HEK293 (cell line): ENCODE results near the gene LHFPL6.

Source experiments
- CTCF ChIA-PET: fragments of 350-600 bp; formaldehyde crosslinking; extraction: SDS; loops from one replicate; lab custom pipeline; 2021; ENCODE audit warnings: antibody characterized with exemption; lab: Yijun Ruan, JAX
- POLR2A ChIA-PET: fragments of 300-600 bp; formaldehyde crosslinking; extraction: SDS; loops from one replicate; lab custom pipeline; 2020; ENCODE audit warnings: antibody characterized with exemption, inconsistent platforms; lab: Yijun Ruan, JAX
- H3K27ac ChIP-seq: fragments of 200-500 bp; sonication (Bioruptor generic); 2 replicates; pipeline ENCODE4 v1.5.1; 2014; ENCODE audit warnings: low read depth, low read length, control low read depth, inconsistent platforms; ENCODE audit errors: extremely low read depth
- H3K36me3 ChIP-seq, 2 experiments: fragments of 200-500 bp in 1 of 2; sonication (Bioruptor generic) in 1 of 2; 1 replicate in 1 of 2; 2 replicates in 1 of 2; pipeline ENCODE4 v1.5.1; 2014 to 2017; ENCODE audit warnings: inconsistent platforms in 2 of 2, low read length in 2 of 2; ENCODE audit not compliant: control insufficient read depth in 2 of 2, insufficient read depth in 1 of 2
- H3K4me1 ChIP-seq: fragments of 200-500 bp; sonication (Bioruptor generic); 2 replicates; pipeline ENCODE4 v1.5.1; 2014; ENCODE audit warnings: mild to moderate bottlenecking, low read length, inconsistent platforms; ENCODE audit not compliant: control insufficient read depth, insufficient read depth
- H3K4me3 ChIP-seq: 2 replicates; pipeline ENCODE4 v1.5.1; 2011; ENCODE audit warnings: low read depth, mild to moderate bottlenecking, control low read depth, low read length, moderate library complexity
- H3K9me3 ChIP-seq: fragments of 200-500 bp; sonication (Bioruptor generic); 2 replicates; pipeline ENCODE4 v1.5.1; 2014; ENCODE audit warnings: low read depth, low read length, inconsistent platforms; ENCODE audit not compliant: control insufficient read depth, insufficient read depth
- KLF16 ChIP-seq: fragments of 450-650 bp; formaldehyde crosslinking; IDR thresholded peaks from 2 replicates; pipeline ENCODE4 v1.5.1; 2017; ENCODE audit warnings: missing biosample characterization, missing genetic modification characterization
- KLF9 ChIP-seq: fragments of 450-650 bp; formaldehyde crosslinking; IDR thresholded peaks from 2 replicates; pipeline ENCODE4 v1.5.1; 2016; ENCODE audit warnings: missing biosample characterization, missing genetic modification characterization, low read depth
- OSR2 ChIP-seq: fragments of 450-650 bp; formaldehyde crosslinking; IDR thresholded peaks from 2 replicates; pipeline ENCODE4 v1.5.1; 2016; ENCODE audit warnings: missing biosample characterization, missing genetic modification characterization
- SCRT2 ChIP-seq: fragments of 450-650 bp; formaldehyde crosslinking; IDR thresholded peaks from 2 replicates; pipeline ENCODE4 v1.5.1; 2016; ENCODE audit warnings: missing biosample characterization, missing genetic modification characterization
- ZBTB1 ChIP-seq: fragments of 450-650 bp; formaldehyde crosslinking; IDR thresholded peaks from 2 replicates; pipeline ENCODE4 v1.5.1; 2016; ENCODE audit warnings: missing biosample characterization, missing genetic modification characterization
- ZBTB17 ChIP-seq: fragments of 450-650 bp; formaldehyde crosslinking; IDR thresholded peaks from 2 replicates; pipeline ENCODE4 v1.5.1; 2016; ENCODE audit warnings: missing biosample characterization, missing genetic modification characterization
- ZBTB8A ChIP-seq: fragments of 450-650 bp; formaldehyde crosslinking; IDR thresholded peaks from 2 replicates; pipeline ENCODE4 v1.5.1; 2016; ENCODE audit warnings: missing biosample characterization, missing genetic modification characterization
- ZIC2 ChIP-seq: fragments of 450-650 bp; formaldehyde crosslinking; IDR thresholded peaks from 2 replicates; pipeline ENCODE4 v1.5.1; 2016; ENCODE audit warnings: missing biosample characterization, missing genetic modification characterization
- ZNF10 ChIP-seq: fragments of 450-650 bp; formaldehyde crosslinking; IDR thresholded peaks from 2 replicates; pipeline ENCODE4 v1.5.1; 2017; ENCODE audit warnings: missing biosample characterization, missing genetic modification characterization
- ZNF133 ChIP-seq: fragments of 450-650 bp; formaldehyde crosslinking; IDR thresholded peaks from 2 replicates; pipeline ENCODE4 v1.5.1; 2016; ENCODE audit warnings: missing biosample characterization, missing genetic modification characterization
- ZNF16 ChIP-seq: fragments of 450-650 bp; formaldehyde crosslinking; IDR thresholded peaks from 2 replicates; pipeline ENCODE4 v1.5.1; 2016; ENCODE audit warnings: low read depth, missing biosample characterization, missing genetic modification characterization
- ZNF2 ChIP-seq: fragments of 450-650 bp; formaldehyde crosslinking; IDR thresholded peaks from 2 replicates; pipeline ENCODE4 v1.5.1; 2016; ENCODE audit warnings: missing biosample characterization, missing genetic modification characterization
- ZNF366 ChIP-seq: fragments of 450-650 bp; formaldehyde crosslinking; conservative IDR thresholded peaks from 2 replicates; pipeline ENCODE4 v1.5.1; 2016; ENCODE audit warnings: missing biosample characterization, missing genetic modification characterization
- ZNF555 ChIP-seq: fragments of 450-650 bp; formaldehyde crosslinking; conservative IDR thresholded peaks from 2 replicates; pipeline ENCODE4 v1.5.1; 2017; ENCODE audit warnings: missing biosample characterization, mild to moderate bottlenecking, missing genetic modification characterization, inconsistent platforms
- ZNF600 ChIP-seq: fragments of 450-650 bp; formaldehyde crosslinking; IDR thresholded peaks from 2 replicates; pipeline ENCODE4 v1.5.1; 2016; ENCODE audit warnings: missing biosample characterization, missing genetic modification characterization
- ZNF629 ChIP-seq: fragments of 450-650 bp; formaldehyde crosslinking; IDR thresholded peaks from 2 replicates; pipeline ENCODE4 v1.5.1; 2017; ENCODE audit warnings: missing biosample characterization, missing genetic modification characterization
- TF ChIP-seq, protein P1 (sequence below): fragments of 450-650 bp; formaldehyde crosslinking; IDR thresholded peaks from 2 replicates; pipeline ENCODE4 v1.5.1; 2016; ENCODE audit warnings: missing biosample characterization, missing genetic modification characterization
- TF ChIP-seq, protein P2 (sequence below): fragments of 450-650 bp; formaldehyde crosslinking; IDR thresholded peaks from 2 replicates; pipeline ENCODE4 v1.5.1; 2017; ENCODE audit warnings: missing biosample characterization, missing genetic modification characterization
- TF ChIP-seq, protein P3 (sequence below): fragments of 450-650 bp; formaldehyde crosslinking; IDR thresholded peaks from 2 replicates; pipeline ENCODE4 v1.5.1; 2016; ENCODE audit warnings: missing biosample characterization, missing genetic modification characterization, low read depth
- TF ChIP-seq, protein P4 (sequence below): fragments of 450-650 bp; formaldehyde crosslinking; IDR thresholded peaks from 2 replicates; pipeline ENCODE4 v1.5.1; 2016; ENCODE audit warnings: missing biosample characterization, missing genetic modification characterization
- TF ChIP-seq, protein P5 (sequence below): IDR thresholded peaks from 2 replicates; pipeline ENCODE4 v1.6.1; 2011; ENCODE audit warnings: mild to moderate bottlenecking, low read depth, low read length, borderline replicate concordance
- TF ChIP-seq, protein P6 (sequence below): fragments of 450-650 bp; formaldehyde crosslinking; IDR thresholded peaks from 2 replicates; pipeline ENCODE4 v1.5.1; 2016; ENCODE audit warnings: missing biosample characterization, missing genetic modification characterization

The LHFPL6 gene

DNA sequence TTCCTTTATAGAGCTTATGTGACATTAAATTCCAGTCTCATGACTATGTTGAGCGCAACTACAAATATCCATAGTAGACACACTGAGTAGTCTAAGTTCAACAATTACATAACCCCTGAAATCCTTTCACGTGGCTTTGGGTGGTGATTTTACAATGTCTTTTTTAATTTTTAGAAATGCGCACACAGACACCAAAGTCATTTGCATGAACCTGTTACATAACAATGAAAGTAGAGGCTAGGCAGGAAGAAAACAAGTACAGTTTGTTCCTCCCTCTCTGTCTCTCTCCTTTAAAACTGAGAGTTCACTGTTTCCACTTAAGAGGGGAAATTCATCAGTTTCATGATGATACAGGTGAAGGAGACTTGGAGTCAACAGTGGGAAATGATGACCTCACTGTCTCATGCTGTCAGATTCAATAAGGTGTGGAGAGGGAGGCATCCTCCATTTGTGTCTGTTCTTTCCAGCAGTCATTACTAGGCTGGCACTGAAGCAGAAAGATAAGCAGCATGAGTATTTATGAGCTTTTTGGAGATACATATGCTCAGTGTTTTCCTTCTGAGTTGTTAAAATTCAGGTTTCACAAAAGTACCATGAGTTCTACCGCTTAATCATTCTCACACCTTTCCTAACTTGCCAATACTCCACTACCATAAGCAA, 201.8 kb downstream of the LHFPL6 start:
- Histone ChIP-seq H3K4me1 (peaks cover 9% of the 10 kb centered on the region; the same call in 1 of the 2 replicates), H3K27ac (no peak overlapping the region), H3K36me3 (no peaks in the 10 kb centered on the region), H3K4me3 (no peak overlapping the region), H3K9me3 (no peaks in the 10 kb centered on the region)
- CTCF ChIA-PET, result interaction anchor here (1.2 kb wide), 1 partner anchor 210 kb away, joined by 3 read pairs; no protein-coding TSS in a partner anchor
- TF ChIP-seq ZNF2 (tag by site-specific recombination) (no peak), ZNF629 (tag by site-specific recombination) (0 out of 2 replicates have a peak, but pooled peaks have one; percentile 14), KLF9 (tag by site-specific recombination) (no peak), ZBTB17 (tag by site-specific recombination) (no peak), ZNF10 (tag by site-specific recombination) (peak; percentile 78), ZBTB8A (tag by site-specific recombination) (no peak), OSR2 (peak; percentile 45; the same call in 1 of the 2 replicates), ZNF366 (0 out of 2 replicates have a peak, but pooled peaks have one; percentile 18), SCRT2 (tag by site-specific recombination) (0 out of 2 replicates have a peak, but pooled peaks have one; percentile 20), ZNF600 (tag by site-specific recombination) (no peak), KLF16 (tag by site-specific recombination) (no peak), ZNF133 (tag by site-specific recombination) (no peak), ZIC2 (tag by site-specific recombination) (0 out of 2 replicates have a peak, but pooled peaks have one; percentile 18), ZNF16 (tag by site-specific recombination) (no peak)
- TF ChIP-seq, protein P1, sequence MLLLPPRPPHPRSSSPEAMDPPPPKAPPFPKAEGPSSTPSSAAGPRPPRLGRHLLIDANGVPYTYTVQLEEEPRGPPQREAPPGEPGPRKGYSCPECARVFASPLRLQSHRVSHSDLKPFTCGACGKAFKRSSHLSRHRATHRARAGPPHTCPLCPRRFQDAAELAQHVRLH (tag by site-specific recombination), result no peak
- TF ChIP-seq, protein P2, sequence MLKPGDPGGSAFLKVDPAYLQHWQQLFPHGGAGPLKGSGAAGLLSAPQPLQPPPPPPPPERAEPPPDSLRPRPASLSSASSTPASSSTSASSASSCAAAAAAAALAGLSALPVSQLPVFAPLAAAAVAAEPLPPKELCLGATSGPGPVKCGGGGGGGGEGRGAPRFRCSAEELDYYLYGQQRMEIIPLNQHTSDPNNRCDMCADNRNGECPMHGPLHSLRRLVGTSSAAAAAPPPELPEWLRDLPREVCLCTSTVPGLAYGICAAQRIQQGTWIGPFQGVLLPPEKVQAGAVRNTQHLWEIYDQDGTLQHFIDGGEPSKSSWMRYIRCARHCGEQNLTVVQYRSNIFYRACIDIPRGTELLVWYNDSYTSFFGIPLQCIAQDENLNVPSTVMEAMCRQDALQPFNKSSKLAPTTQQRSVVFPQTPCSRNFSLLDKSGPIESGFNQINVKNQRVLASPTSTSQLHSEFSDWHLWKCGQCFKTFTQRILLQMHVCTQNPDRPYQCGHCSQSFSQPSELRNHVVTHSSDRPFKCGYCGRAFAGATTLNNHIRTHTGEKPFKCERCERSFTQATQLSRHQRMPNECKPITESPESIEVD (tag by site-specific recombination), result peak; percentile 39; the same call in 1 of the 2 replicates
- TF ChIP-seq, protein P3, sequence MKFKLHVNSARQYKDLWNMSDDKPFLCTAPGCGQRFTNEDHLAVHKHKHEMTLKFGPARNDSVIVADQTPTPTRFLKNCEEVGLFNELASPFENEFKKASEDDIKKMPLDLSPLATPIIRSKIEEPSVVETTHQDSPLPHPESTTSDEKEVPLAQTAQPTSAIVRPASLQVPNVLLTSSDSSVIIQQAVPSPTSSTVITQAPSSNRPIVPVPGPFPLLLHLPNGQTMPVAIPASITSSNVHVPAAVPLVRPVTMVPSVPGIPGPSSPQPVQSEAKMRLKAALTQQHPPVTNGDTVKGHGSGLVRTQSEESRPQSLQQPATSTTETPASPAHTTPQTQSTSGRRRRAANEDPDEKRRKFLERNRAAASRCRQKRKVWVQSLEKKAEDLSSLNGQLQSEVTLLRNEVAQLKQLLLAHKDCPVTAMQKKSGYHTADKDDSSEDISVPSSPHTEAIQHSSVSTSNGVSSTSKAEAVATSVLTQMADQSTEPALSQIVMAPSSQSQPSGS (tag by site-specific recombination), result peak; percentile 78; the same call in 1 of the 2 replicates
- TF ChIP-seq, protein P4, sequence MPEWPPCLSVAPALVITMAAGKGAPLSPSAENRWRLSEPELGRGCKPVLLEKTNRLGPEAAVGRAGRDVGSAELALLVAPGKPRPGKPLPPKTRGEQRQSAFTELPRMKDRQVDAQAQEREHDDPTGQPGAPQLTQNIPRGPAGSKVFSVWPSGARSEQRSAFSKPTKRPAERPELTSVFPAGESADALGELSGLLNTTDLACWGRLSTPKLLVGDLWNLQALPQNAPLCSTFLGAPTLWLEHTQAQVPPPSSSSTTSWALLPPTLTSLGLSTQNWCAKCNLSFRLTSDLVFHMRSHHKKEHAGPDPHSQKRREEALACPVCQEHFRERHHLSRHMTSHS, result no peak
- TF ChIP-seq, protein P5, sequence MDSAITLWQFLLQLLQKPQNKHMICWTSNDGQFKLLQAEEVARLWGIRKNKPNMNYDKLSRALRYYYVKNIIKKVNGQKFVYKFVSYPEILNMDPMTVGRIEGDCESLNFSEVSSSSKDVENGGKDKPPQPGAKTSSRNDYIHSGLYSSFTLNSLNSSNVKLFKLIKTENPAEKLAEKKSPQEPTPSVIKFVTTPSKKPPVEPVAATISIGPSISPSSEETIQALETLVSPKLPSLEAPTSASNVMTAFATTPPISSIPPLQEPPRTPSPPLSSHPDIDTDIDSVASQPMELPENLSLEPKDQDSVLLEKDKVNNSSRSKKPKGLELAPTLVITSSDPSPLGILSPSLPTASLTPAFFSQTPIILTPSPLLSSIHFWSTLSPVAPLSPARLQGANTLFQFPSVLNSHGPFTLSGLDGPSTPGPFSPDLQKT, result no peak
- POLR2A ChIA-PET, result interaction anchor here (1.1 kb wide), 1 partner anchor 16 kb away, joined by 3 read pairs; no protein-coding TSS in a partner anchor

DNA sequence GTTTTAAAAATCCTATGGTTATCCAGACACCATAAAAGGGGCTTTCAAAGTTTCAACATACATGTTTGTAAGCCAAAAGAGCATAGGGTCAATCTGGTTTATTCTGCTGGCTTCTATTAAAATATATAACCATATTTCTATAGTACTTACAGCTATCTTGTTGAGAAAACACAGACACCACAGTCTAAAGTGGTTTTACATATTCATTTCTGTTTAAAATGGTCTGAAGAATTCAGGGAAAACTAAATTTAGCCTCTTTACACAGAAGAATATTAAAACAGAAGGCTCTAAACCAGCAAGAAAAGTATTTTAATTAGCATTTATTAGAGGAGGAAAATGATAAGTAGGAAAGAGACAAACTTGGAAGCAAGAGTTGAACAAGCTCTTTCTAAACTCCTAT, 203.9 kb downstream of the LHFPL6 start:
- peaks cover 3% of the 10 kb centered on the region; the same call in 1 of the 2 replicates for H3K4me1 ChIP-seq
- H3K9me3 ChIP-seq, result no peaks in the 10 kb centered on the region
- ChIA-PET POLR2A (no interaction called here), CTCF (no interaction called here)
- no peaks in the 10 kb centered on the region for H3K36me3 ChIP-seq
- no peak overlapping the region for H3K4me3 ChIP-seq
- H3K27ac ChIP-seq, result no peak overlapping the region
- TF ChIP-seq KLF9 (tag by site-specific recombination) (no peak), ZBTB1 (tag by site-specific recombination) (no peak), ZNF555 (tag by site-specific recombination) (no peak), SCRT2 (tag by site-specific recombination) (no peak)
- TF ChIP-seq, protein P6, sequence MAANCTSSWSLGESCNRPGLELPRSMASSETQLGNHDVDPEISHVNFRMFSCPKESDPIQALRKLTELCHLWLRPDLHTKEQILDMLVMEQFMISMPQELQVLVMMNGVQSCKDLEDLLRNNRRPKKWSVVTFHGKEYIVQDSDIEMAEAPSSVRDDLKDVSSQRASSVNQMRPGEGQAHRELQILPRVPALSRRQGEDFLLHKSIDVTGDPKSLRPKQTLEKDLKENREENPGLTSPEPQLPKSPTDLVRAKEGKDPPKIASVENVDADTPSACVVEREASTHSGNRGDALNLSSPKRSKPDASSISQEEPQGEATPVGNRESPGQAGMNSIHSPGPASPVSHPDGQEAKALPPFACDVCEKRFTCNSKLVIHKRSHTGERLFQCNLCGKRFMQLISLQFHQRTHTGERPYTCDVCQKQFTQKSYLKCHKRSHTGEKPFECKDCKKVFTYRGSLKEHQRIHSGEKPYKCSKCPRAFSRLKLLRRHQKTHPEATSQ (tag by site-specific recombination), result no peak
